ENCODE results near the gene NFIA.

The NFIA gene

GRCh38 chr1:61157468-61157987 lies 75.2 kb downstream of the NFIA start:
- Histone ChIP-seq H3K4ac (ENCODE audit: low read depth, low read length) (no peak overlapping the region), H3K27me3 (ENCODE audit: insufficient read depth, low read length) (no peaks in the 10 kb centered on the region), H3K36me3 (ENCODE audit: control insufficient read depth in 1 of 2, insufficient read depth in 2 of 2, low read length in 2 of 2) (no peaks in the 10 kb centered on the region), H4K12ac (ENCODE audit: low read depth, low read length) (no peak overlapping the region), H4K91ac (ENCODE audit: low read depth, low read length) (no peak overlapping the region), H2BK5ac (ENCODE audit: low read depth, low read length, poor library complexity) (no peak overlapping the region), H2BK120ac (ENCODE audit: insufficient read depth, low read length, poor library complexity) (no peak overlapping the region), H3K4me3 (ENCODE audit: low read depth, low read length) (no peak overlapping the region), H3K4me2 (ENCODE audit: low read length) (no peak overlapping the region), H3K18ac (ENCODE audit: low read length) (no peak overlapping the region), H3K23ac (ENCODE audit: low read length) (no peak overlapping the region), H3K79me1 (ENCODE audit: low read length) (no peaks in the 10 kb centered on the region), H3K27ac (ENCODE audit: low read depth, low read length) (no peak overlapping the region), H3K4me1 (ENCODE audit: control insufficient read depth in 1 of 2, insufficient read depth in 2 of 2, low read length in 2 of 2) (no peaks in the 10 kb centered on the region), H3K9me3 (ENCODE audit: insufficient read depth, low read depth, low read length) (no peaks in the 10 kb centered on the region), H2AK5ac (ENCODE audit: low read length) (no peak overlapping the region), H2AFZ (ENCODE audit: insufficient read depth, low read length, poor library complexity) (no peak overlapping the region), H3K14ac (ENCODE audit: low read length) (no peak overlapping the region), H2BK12ac (ENCODE audit: low read length) (no peak overlapping the region), H3K9ac (ENCODE audit: low read length) (no peak overlapping the region), H4K8ac (ENCODE audit: low read depth, low read length) (no peak overlapping the region), H3K79me2 (ENCODE audit: control insufficient read depth, insufficient read depth, low read length, poor library complexity) (no peaks in the 10 kb centered on the region)
- no peak for DNase-seq
- WGBS (ENCODE audit: extremely low coverage, insufficient coverage, insufficient read length) = no CpG with 5 or more reads among the region's 3 CpGs

- no CpG with 5 or more reads among the region's 3 CpGs for WGBS (ENCODE audit: extremely low coverage, insufficient coverage, insufficient read length)
- DNase-seq = no peak
- H3K23ac ChIP-seq (ENCODE audit: low read length) = no peak overlapping the region
- no peak overlapping the region for H2AFZ ChIP-seq (ENCODE audit: insufficient read depth, low read length, poor library complexity)
- H3K14ac ChIP-seq (ENCODE audit: low read length) = no peak overlapping the region
- no peaks in the 10 kb centered on the region for H3K9me3 ChIP-seq (ENCODE audit: insufficient read depth, low read depth, low read length)
- H3K27me3 ChIP-seq (ENCODE audit: insufficient read depth, low read length) = no peaks in the 10 kb centered on the region
- no peak overlapping the region for H4K8ac ChIP-seq (ENCODE audit: low read depth, low read length)
- H2BK12ac ChIP-seq (ENCODE audit: low read length) = no peak overlapping the region
- no peak overlapping the region for H4K91ac ChIP-seq (ENCODE audit: low read depth, low read length)
- no peaks in the 10 kb centered on the region for H3K79me2 ChIP-seq (ENCODE audit: control insufficient read depth, insufficient read depth, low read length, poor library complexity)
- H3K79me1 ChIP-seq (ENCODE audit: low read length) = no peaks in the 10 kb centered on the region
- H3K27ac ChIP-seq (ENCODE audit: low read depth, low read length) = no peak overlapping the region
- no peak overlapping the region for H3K4me2 ChIP-seq (ENCODE audit: low read length)
- H3K18ac ChIP-seq (ENCODE audit: low read length) = no peak overlapping the region
- no peaks in the 10 kb centered on the region for H3K36me3 ChIP-seq (ENCODE audit: control insufficient read depth in 1 of 2, insufficient read depth in 2 of 2, low read length in 2 of 2)
- H2AK5ac ChIP-seq (ENCODE audit: low read length) = no peak overlapping the region
- H3K4ac ChIP-seq (ENCODE audit: low read depth, low read length) = no peak overlapping the region
- no peaks in the 10 kb centered on the region for H3K4me1 ChIP-seq (ENCODE audit: control insufficient read depth in 1 of 2, insufficient read depth in 2 of 2, low read length in 2 of 2)
- H3K4me3 ChIP-seq (ENCODE audit: low read depth, low read length) = no peak overlapping the region
- no peak overlapping the region for H2BK5ac ChIP-seq (ENCODE audit: low read depth, low read length, poor library complexity)
- H2BK120ac ChIP-seq (ENCODE audit: insufficient read depth, low read length, poor library complexity) = no peak overlapping the region
- no peak overlapping the region for H3K9ac ChIP-seq (ENCODE audit: low read length)
- H4K12ac ChIP-seq (ENCODE audit: low read depth, low read length) = no peak overlapping the region
Measured at GRCh38 chr1:61158591-61158990, 76.2 kb downstream of the NFIA start.

GRCh38 chr1:61160526-61160925 lies 78.2 kb downstream of the NFIA start:
- no peaks in the 10 kb centered on the region for H3K27me3 ChIP-seq (ENCODE audit: insufficient read depth, low read length)
- no peak overlapping the region for H3K14ac ChIP-seq (ENCODE audit: low read length)
- H4K12ac ChIP-seq (ENCODE audit: low read depth, low read length) = no peak overlapping the region
- WGBS (ENCODE audit: extremely low coverage, insufficient coverage, insufficient read length) = no CpG with 5 or more reads among the region's 4 CpGs
- no peaks in the 10 kb centered on the region for H3K79me1 ChIP-seq (ENCODE audit: low read length)
- no peak overlapping the region for H2AK5ac ChIP-seq (ENCODE audit: low read length)
- no peak overlapping the region for H3K4me3 ChIP-seq (ENCODE audit: low read depth, low read length)
- H2AFZ ChIP-seq (ENCODE audit: insufficient read depth, low read length, poor library complexity) = no peak overlapping the region
- no peak overlapping the region for H3K4ac ChIP-seq (ENCODE audit: low read depth, low read length)
- H3K23ac ChIP-seq (ENCODE audit: low read length) = no peak overlapping the region
- H3K79me2 ChIP-seq (ENCODE audit: control insufficient read depth, insufficient read depth, low read length, poor library complexity) = no peaks in the 10 kb centered on the region
- H4K8ac ChIP-seq (ENCODE audit: low read depth, low read length) = no peak overlapping the region
- no peak overlapping the region for H3K4me2 ChIP-seq (ENCODE audit: low read length)
- no peak overlapping the region for H2BK5ac ChIP-seq (ENCODE audit: low read depth, low read length, poor library complexity)
- no peaks in the 10 kb centered on the region for H3K9me3 ChIP-seq (ENCODE audit: insufficient read depth, low read depth, low read length)
- no peak for DNase-seq
- H3K4me1 ChIP-seq (ENCODE audit: control insufficient read depth in 1 of 2, insufficient read depth in 2 of 2, low read length in 2 of 2) = no peaks in the 10 kb centered on the region
- no peak overlapping the region for H3K18ac ChIP-seq (ENCODE audit: low read length)
- H3K27ac ChIP-seq (ENCODE audit: low read depth, low read length) = no peak overlapping the region
- no peak overlapping the region for H4K91ac ChIP-seq (ENCODE audit: low read depth, low read length)
- no peak overlapping the region for H2BK120ac ChIP-seq (ENCODE audit: insufficient read depth, low read length, poor library complexity)
- H3K36me3 ChIP-seq (ENCODE audit: control insufficient read depth in 1 of 2, insufficient read depth in 2 of 2, low read length in 2 of 2) = no peaks in the 10 kb centered on the region
- no peak overlapping the region for H2BK12ac ChIP-seq (ENCODE audit: low read length)
- H3K9ac ChIP-seq (ENCODE audit: low read length) = no peak overlapping the region

DNA sequence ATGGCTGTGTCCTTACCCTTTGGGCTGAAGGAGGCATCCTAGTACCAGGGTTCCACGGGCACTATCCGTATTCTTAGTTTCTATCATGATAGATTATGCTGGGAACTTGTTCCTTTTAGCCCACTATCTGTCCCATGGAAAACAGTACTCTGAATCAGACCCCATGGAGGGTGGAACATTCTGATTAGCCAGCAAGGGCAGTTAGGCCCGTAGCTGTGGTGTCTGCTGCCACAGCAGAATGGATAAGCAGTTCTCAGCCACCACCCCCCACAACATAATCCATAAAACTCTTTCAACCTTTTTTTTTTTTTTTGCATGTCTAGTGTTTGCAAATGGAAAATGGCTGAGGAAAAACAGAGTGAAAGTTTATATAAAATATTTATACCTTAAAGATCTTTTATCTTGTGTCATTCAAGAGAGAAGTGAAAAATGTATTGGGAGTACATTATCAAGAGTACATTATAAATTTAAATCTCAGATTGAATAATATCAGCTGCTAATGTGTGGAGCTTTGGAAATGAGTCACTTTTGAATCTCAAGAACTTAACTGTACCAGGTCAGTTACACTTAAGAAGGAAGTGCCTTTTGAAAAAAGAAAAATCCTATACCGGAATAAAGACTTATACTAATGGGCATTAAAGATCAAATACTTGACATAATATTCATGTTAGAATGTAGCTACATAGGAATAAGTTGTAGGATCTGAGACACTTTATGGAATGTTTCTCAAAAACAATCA lies 80.3 kb downstream of the NFIA start:
- Histone ChIP-seq H2BK5ac (ENCODE audit: low read depth, low read length, poor library complexity) (no peak overlapping the region), H3K27me3 (ENCODE audit: insufficient read depth, low read length) (no peaks in the 10 kb centered on the region), H3K79me1 (ENCODE audit: low read length) (no peaks in the 10 kb centered on the region), H3K4me1 (ENCODE audit: control insufficient read depth in 1 of 2, insufficient read depth in 2 of 2, low read length in 2 of 2) (no peaks in the 10 kb centered on the region), H2BK12ac (ENCODE audit: low read length) (no peak overlapping the region), H3K36me3 (ENCODE audit: control insufficient read depth in 1 of 2, insufficient read depth in 2 of 2, low read length in 2 of 2) (no peaks in the 10 kb centered on the region), H3K4ac (ENCODE audit: low read depth, low read length) (no peak overlapping the region), H3K14ac (ENCODE audit: low read length) (no peak overlapping the region), H3K27ac (ENCODE audit: low read depth, low read length) (no peak overlapping the region), H3K18ac (ENCODE audit: low read length) (no peak overlapping the region), H2AFZ (ENCODE audit: insufficient read depth, low read length, poor library complexity) (no peak overlapping the region), H3K9me3 (ENCODE audit: insufficient read depth, low read depth, low read length) (no peaks in the 10 kb centered on the region), H4K91ac (ENCODE audit: low read depth, low read length) (no peak overlapping the region), H3K9ac (ENCODE audit: low read length) (no peak overlapping the region), H3K4me3 (ENCODE audit: low read depth, low read length) (no peak overlapping the region), H3K79me2 (ENCODE audit: control insufficient read depth, insufficient read depth, low read length, poor library complexity) (no peaks in the 10 kb centered on the region), H4K12ac (ENCODE audit: low read depth, low read length) (no peak overlapping the region), H4K8ac (ENCODE audit: low read depth, low read length) (no peak overlapping the region), H3K23ac (ENCODE audit: low read length) (no peak overlapping the region), H3K4me2 (ENCODE audit: low read length) (no peak overlapping the region), H2BK120ac (ENCODE audit: insufficient read depth, low read length, poor library complexity) (no peak overlapping the region), H2AK5ac (ENCODE audit: low read length) (no peak overlapping the region)
- WGBS (ENCODE audit: extremely low coverage, insufficient coverage, insufficient read length) = no CpG with 5 or more reads among the region's 4 CpGs
- no peak for DNase-seq

Data from trophoblast cell (in vitro differentiated cells and primary cell).